ENCODE measurements around the gene PNMA6E. TPM values are rescaled to one million over a fixed set of nuclear protein-coding genes. Genes with fewer than 3 reads are reported as not detected.

The PNMA6E gene
- total RNA-seq, 2 experiments from 2014 or later, result not detected

GRCh38 chrX:153381684-153382532 is 19.2 kb downstream of the PNMA6E start:
- no peaks in the 10 kb centered on the region for H3K27me3 Mint-ChIP-seq
- ChIA-PET POLR2A (no interaction called here), CTCF (interaction anchor here (1.3 kb wide), 1 partner anchor 11 kb away, joined by 3 read pairs; no protein-coding TSS in a partner anchor)
- H3K4me3 Mint-ChIP-seq, result no peak overlapping the region
- no peaks in the 10 kb centered on the region for H3K4me1 Mint-ChIP-seq
- DNase-seq, result peak; percentile 28
- H3K27ac Mint-ChIP-seq, result peak overlapping the region; percentile 41
- no peaks in the 10 kb centered on the region for H3K36me3 Mint-ChIP-seq (ENCODE audit: low read depth)
- H3K9me3 Mint-ChIP-seq, result no peaks in the 10 kb centered on the region

- Mint-ChIP-seq H3K27ac (no peak overlapping the region), H3K27me3 (no peaks in the 10 kb centered on the region), H3K36me3 (ENCODE audit: low read depth) (no peaks in the 10 kb centered on the region), H3K4me3 (no peak overlapping the region), H3K4me1 (no peaks in the 10 kb centered on the region), H3K9me3 (no peaks in the 10 kb centered on the region)
- ChIA-PET POLR2A (no interaction called here), CTCF (interaction anchor here (1.8 kb wide), 1 partner anchor 9 kb away, joined by 5 read pairs; no protein-coding TSS in a partner anchor)
- DNase-seq, result no peak
These were observed 20.5 kb downstream of the PNMA6E start for GRCh38 chrX:153380691-153381090.

DNA sequence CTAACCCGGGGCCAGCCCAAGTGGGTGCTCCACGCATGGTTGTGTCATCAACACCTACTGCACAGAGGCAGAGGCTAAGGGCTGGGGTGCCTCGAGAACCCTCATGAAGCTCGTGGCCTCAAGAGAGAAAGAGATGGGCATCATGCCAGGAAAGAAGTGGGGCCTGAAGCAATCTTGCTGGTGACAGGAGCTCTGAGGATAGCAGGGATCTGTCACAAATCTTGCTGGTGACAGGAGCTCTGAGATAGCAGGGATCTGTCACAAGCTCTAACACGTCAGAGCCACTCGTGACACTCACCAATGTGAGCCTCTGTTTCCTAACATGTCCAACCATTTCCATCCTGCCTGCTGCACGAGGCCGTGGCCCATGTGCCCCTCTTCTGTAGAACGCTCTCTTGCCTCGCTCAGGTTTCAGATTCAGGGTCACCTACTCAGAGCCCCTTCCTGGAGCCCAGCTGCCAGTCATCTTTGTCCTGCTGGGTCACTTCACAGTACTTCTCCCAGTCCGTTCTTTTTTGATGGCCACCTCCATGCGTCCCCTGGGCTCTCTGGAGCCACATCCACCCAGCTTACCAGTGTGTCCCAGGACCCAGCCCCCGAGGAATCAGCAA is 21.1 kb downstream of the PNMA6E start:
- Mint-ChIP-seq H3K4me1 (no peaks in the 10 kb centered on the region), H3K4me3 (no peak overlapping the region), H3K9me3 (no peaks in the 10 kb centered on the region), H3K27me3 (no peaks in the 10 kb centered on the region), H3K27ac (no peak overlapping the region), H3K36me3 (ENCODE audit: low read depth) (no peaks in the 10 kb centered on the region)
- ChIA-PET POLR2A (no interaction called here), CTCF (interaction anchor here (1.8 kb wide), 1 partner anchor 9 kb away, joined by 5 read pairs; no protein-coding TSS in a partner anchor)
- no peak for DNase-seq

GRCh38 chrX:153379508-153379907 is 21.6 kb downstream of the PNMA6E start:
- no peaks in the 10 kb centered on the region for H3K4me1 Mint-ChIP-seq
- H3K27ac Mint-ChIP-seq, result no peak overlapping the region
- no peaks in the 10 kb centered on the region for H3K36me3 Mint-ChIP-seq (ENCODE audit: low read depth)
- no peaks in the 10 kb centered on the region for H3K27me3 Mint-ChIP-seq
- H3K9me3 Mint-ChIP-seq, result no peaks in the 10 kb centered on the region
- CTCF ChIA-PET, result interaction anchor here (1.8 kb wide), 1 partner anchor 8 kb away, joined by 5 read pairs; no protein-coding TSS in a partner anchor
- H3K4me3 Mint-ChIP-seq, result no peak overlapping the region
- no peak for DNase-seq
- POLR2A ChIA-PET, result no interaction called here

DNA sequence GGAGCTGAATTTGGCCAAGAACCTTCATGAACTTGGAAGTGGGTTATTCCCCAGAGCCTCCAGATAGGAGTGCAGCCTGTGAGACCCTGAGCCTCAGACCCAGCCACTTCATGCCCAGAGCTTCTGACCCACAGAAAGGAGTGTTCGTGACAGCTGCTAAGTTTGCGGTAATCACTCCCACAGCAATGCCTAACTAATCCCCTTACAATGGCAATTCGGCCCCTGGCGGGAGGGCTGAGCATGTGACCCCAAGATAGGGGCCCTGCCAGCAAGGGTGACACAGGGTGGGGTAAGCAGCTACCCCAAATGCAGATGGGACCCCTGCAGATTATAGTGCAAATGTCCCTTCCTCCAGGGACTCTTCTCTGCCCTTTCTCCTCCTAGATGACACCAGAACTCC is 22.5 kb downstream of the PNMA6E start:
- CTCF ChIA-PET, result interaction anchor here (0.9 to 1.0 kb wide), 2 partner anchors 14 to 20 kb away, joined by 3 read pairs; no protein-coding TSS in a partner anchor
- POLR2A ChIA-PET, result no interaction called here
- no peak overlapping the region for H3K27ac Mint-ChIP-seq
- no peak for DNase-seq
- no peaks in the 10 kb centered on the region for H3K9me3 Mint-ChIP-seq
- H3K36me3 Mint-ChIP-seq (ENCODE audit: low read depth), result no peaks in the 10 kb centered on the region
- no peaks in the 10 kb centered on the region for H3K4me1 Mint-ChIP-seq
- H3K4me3 Mint-ChIP-seq, result no peak overlapping the region
- peaks cover 2% of the 10 kb centered on the region for H3K27me3 Mint-ChIP-seq

DNA sequence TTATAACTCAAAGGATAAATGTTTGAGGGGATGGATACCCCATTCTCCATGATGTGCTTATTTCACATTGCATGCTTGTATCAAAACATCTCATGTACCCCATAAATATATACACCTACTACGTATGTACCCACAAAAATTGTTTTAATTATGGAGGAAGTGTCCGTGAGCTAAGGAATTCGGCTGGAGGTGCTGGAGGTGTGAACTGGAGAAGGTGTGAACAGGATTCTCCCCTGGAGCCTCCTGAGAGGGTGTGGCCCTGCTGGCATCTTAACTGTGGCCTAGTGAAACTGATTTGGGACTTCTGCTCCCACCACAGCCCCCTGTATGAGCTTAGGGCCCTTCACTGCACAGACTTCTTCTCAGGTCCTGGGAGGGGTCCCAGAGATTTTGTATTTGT is 23.4 kb downstream of the PNMA6E start:
- no peaks in the 10 kb centered on the region for H3K4me1 Mint-ChIP-seq
- DNase-seq, result no peak
- H3K9me3 Mint-ChIP-seq, result no peaks in the 10 kb centered on the region
- no peak overlapping the region for H3K27ac Mint-ChIP-seq
- POLR2A ChIA-PET, result no interaction called here
- CTCF ChIA-PET, result interaction anchor here (0.7 to 0.9 kb wide), 2 partner anchors 19 to 27 kb away, joined by 3 read pairs; no protein-coding TSS in a partner anchor
- H3K36me3 Mint-ChIP-seq (ENCODE audit: low read depth), result no peaks in the 10 kb centered on the region
- peaks cover 2% of the 10 kb centered on the region for H3K27me3 Mint-ChIP-seq
- H3K4me3 Mint-ChIP-seq, result no peak overlapping the region

GRCh38 chrX:153375571-153375970 is 25.6 kb downstream of the PNMA6E start:
- POLR2A ChIA-PET, result no interaction called here
- Mint-ChIP-seq H3K9me3 (no peaks in the 10 kb centered on the region), H3K4me3 (no peak overlapping the region), H3K27me3 (peaks cover 2% of the 10 kb centered on the region), H3K27ac (no peak overlapping the region), H3K4me1 (peaks cover 5% of the 10 kb centered on the region), H3K36me3 (ENCODE audit: low read depth) (no peaks in the 10 kb centered on the region)
- CTCF ChIA-PET, result no interaction called here
- no peak for DNase-seq

GRCh38 chrX:153374426-153374825 is 26.7 kb downstream of the PNMA6E start:
- Mint-ChIP-seq H3K4me3 (no peak overlapping the region), H3K36me3 (ENCODE audit: low read depth) (no peaks in the 10 kb centered on the region), H3K27ac (no peak overlapping the region), H3K9me3 (no peaks in the 10 kb centered on the region), H3K4me1 (peaks cover 7% of the 10 kb centered on the region), H3K27me3 (peaks cover 2% of the 10 kb centered on the region)
- no peak for DNase-seq
- ChIA-PET CTCF (no interaction called here), POLR2A (no interaction called here)

DNA sequence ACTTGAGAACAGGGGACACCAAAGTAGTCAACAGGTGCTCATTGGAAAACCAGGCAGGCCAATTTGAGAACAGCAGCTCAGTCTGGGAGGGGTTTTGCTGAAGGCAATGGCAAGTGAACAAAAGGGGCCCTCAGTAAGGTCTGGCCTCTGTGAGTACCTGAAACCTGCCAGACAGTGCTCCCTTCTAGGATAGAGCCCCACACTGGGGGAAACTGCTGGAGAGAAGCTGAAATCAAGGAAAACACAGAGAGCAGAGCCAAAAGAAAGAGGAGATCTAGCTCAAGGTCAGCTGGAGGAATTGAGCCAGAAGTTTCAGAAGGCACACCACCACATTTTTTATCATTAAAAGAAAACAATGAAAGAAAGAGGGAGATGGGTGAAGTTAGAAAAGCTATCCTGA is 28.2 kb downstream of the PNMA6E start:
- no peak for DNase-seq
- ChIA-PET POLR2A (no interaction called here), CTCF (no interaction called here)
- no peaks in the 10 kb centered on the region for H3K9me3 Mint-ChIP-seq
- H3K27ac Mint-ChIP-seq, result no peak overlapping the region
- H3K4me3 Mint-ChIP-seq, result no peak overlapping the region
- peaks cover 2% of the 10 kb centered on the region for H3K27me3 Mint-ChIP-seq
- peaks cover 7% of the 10 kb centered on the region for H3K4me1 Mint-ChIP-seq
- no peaks in the 10 kb centered on the region for H3K36me3 Mint-ChIP-seq (ENCODE audit: low read depth)

DNA sequence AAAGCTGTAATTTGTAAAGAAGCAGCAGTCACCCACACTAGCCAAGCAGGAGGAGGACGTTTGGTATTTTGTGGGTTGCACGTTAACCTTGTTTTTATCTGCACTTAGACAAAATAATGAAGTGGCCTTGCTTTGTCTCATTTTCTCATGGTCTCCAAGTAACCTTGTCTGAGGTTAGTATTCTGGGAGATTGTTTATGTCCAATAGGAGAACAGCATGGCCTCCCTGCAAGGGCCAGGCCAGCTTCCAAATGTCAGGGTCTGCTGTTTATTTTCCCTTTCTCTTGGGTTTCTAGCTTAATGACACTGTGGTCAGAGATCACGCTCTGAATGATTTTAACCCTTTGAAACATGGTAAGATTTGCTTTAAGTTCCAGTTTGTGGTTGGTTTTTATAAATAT is 29.9 kb downstream of the PNMA6E start:
- POLR2A ChIA-PET, result no interaction called here
- peaks cover 2% of the 10 kb centered on the region for H3K27me3 Mint-ChIP-seq
- no peaks in the 10 kb centered on the region for H3K36me3 Mint-ChIP-seq (ENCODE audit: low read depth)
- DNase-seq, result no peak
- CTCF ChIA-PET, result interaction anchor here (1.3 kb wide), 1 partner anchor 9 kb away, joined by 5 read pairs; no protein-coding TSS in a partner anchor
- H3K9me3 Mint-ChIP-seq, result no peaks in the 10 kb centered on the region
- H3K27ac Mint-ChIP-seq, result no peak overlapping the region
- peaks cover 7% of the 10 kb centered on the region for H3K4me1 Mint-ChIP-seq
- no peak overlapping the region for H3K4me3 Mint-ChIP-seq

DNA sequence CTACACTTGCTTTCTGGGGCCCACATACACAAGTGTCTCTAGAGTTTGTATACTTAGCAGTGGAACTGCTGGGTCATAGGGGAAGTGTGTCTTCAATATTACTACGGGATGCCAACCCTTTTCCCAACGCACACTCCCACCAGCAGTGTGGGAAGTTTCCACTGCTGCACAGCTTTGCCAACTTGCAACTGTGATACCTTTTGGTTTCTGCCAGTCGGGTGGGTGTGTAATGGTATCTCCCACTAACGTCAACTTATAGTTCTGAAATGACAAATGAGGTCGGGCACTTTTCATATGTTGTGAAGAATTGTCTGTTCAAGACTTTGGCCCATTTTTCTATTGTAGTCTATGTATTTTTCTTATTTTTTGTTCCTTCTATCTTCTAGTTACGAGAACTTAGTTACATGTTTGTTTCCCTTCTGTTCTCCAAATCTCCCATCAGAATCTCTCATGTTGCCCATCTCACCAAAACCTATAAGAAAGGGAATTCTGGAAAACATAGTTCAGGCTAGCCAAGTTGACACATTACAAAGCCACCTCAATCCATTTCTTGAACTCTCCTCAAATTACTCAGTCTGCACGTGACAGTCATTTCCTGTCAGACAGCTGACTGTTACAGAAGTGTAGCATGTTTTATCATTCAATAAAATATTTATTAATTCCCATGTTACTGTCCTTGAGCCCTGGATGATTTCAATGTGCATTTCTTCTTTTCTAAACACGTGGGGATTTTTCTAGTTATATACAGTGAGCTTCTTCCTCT is 30.7 kb downstream of the PNMA6E start:
- Mint-ChIP-seq H3K27ac (no peak overlapping the region), H3K27me3 (peaks cover 2% of the 10 kb centered on the region), H3K9me3 (no peaks in the 10 kb centered on the region), H3K36me3 (ENCODE audit: low read depth) (no peaks in the 10 kb centered on the region), H3K4me1 (peaks cover 12% of the 10 kb centered on the region), H3K4me3 (no peak overlapping the region)
- ChIA-PET POLR2A (no interaction called here), CTCF (interaction anchor here (1.3 kb wide), 1 partner anchor 10 kb away, joined by 5 read pairs; no protein-coding TSS in a partner anchor)
- no peak for DNase-seq

GRCh38 chrX:153366878-153367538 is 34.1 kb downstream of the PNMA6E start:
- DNase-seq, result no peak
- H3K4me1 Mint-ChIP-seq, result peaks cover 12% of the 10 kb centered on the region
- no peaks in the 10 kb centered on the region for H3K9me3 Mint-ChIP-seq
- POLR2A ChIA-PET, result no interaction called here
- peaks cover under 1% of the 10 kb centered on the region for H3K27me3 Mint-ChIP-seq
- no peak overlapping the region for H3K27ac Mint-ChIP-seq
- no peak overlapping the region for H3K4me3 Mint-ChIP-seq
- CTCF ChIA-PET, result no interaction called here
- H3K36me3 Mint-ChIP-seq (ENCODE audit: low read depth), result no peaks in the 10 kb centered on the region
